Activated CD4-positive, alpha-beta T cell treated with anti-CD3 and anti-CD28 coated beads, Interleukin-2, amount 10 ng/mL, durations not matched to agents 24 days and 14 days (primary cell): ENCODE results near the gene RPL13A. TPM values are rescaled to one million over a fixed set of nuclear protein-coding genes. Genes with fewer than 3 reads are reported as not detected.
"Not testable (repeated sequence)": the region's sequence is repeated elsewhere in the genome, so short reads cannot be mapped to it uniquely, and the experiment has no call there.

Experiments
- DNase-seq: peaks from one replicate; pipeline ENCODE4 v3.0.0; 2022
- H3K27ac Mint-ChIP-seq: one replicate; pipeline ENCODE4 v1.8.0; 2022; ENCODE audit warnings: mild to moderate bottlenecking, mixed read lengths
- H3K27me3 Mint-ChIP-seq: one replicate; pipeline ENCODE4 v1.8.0; 2022; ENCODE audit warnings: mixed read lengths
- H3K36me3 Mint-ChIP-seq: one replicate; pipeline ENCODE4 v1.8.0; 2022; ENCODE audit warnings: low read depth, mild to moderate bottlenecking, mixed read lengths
- H3K4me1 Mint-ChIP-seq: one replicate; pipeline ENCODE4 v1.8.0; 2021; ENCODE audit warnings: mixed read lengths
- H3K4me3 Mint-ChIP-seq: one replicate; pipeline ENCODE4 v1.8.0; 2022; ENCODE audit warnings: mild to moderate bottlenecking, moderate library complexity, mixed read lengths
- H3K9me3 Mint-ChIP-seq: one replicate; pipeline ENCODE4 v1.8.0; 2021; ENCODE audit warnings: mixed read lengths
- intact Hi-C: fragments of 100-400 bp; cut with micrococcal nuclease; formaldehyde crosslinking; loops from one replicate; pipeline ENCODE4 v1.15.1; 2023
- total RNA-seq: library from RNA; stranded (reverse); gene quantifications from 2 replicates; pipeline ENCODE4 v1.2.3, GENCODE V29; 2022

Gene RPL13A
- total RNA-seq, 1 donor from 2014 or later = 3,032 TPM

- H3K27me3 Mint-ChIP-seq = no peaks in the 10 kb centered on the region
- no peak overlapping the region for H3K27ac Mint-ChIP-seq
- H3K36me3 Mint-ChIP-seq = peaks cover 17% of the 10 kb centered on the region
- H3K9me3 Mint-ChIP-seq = no peaks in the 10 kb centered on the region
- no peak for DNase-seq
- no peak overlapping the region for H3K4me3 Mint-ChIP-seq
- H3K4me1 Mint-ChIP-seq = peaks cover 8% of the 10 kb centered on the region
- intact Hi-C loops = no loop called here
Observed at GRCh38 chr19:49463960-49464740, 23.3 kb upstream of the RPL13A start.

DNA sequence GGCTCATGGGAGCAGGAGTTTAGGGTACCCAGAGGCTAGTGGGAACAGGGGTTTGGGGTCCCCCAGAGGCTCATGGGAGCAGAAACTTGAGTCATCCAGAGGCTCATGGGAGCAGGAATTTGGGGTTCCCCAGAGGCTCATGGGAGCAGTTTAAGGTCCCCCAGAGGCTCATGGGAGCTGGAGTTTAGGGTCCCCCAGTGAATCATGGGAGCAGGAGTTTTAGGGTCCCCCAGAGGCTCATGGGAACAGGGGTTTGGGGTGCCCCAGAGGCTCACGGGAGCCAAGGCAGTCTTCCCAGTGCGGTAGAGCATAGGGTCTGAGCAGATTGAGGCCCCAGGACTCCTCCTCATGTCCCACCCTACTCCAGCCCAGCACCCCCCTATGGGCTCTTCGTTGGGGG lies 22.0 kb upstream of the RPL13A start:
- H3K9me3 Mint-ChIP-seq = no peaks in the 10 kb centered on the region
- H3K4me3 Mint-ChIP-seq = no peak overlapping the region
- no peaks in the 10 kb centered on the region for H3K27me3 Mint-ChIP-seq
- no peak for DNase-seq
- intact Hi-C loops = no loop called here
- peaks cover 20% of the 10 kb centered on the region for H3K36me3 Mint-ChIP-seq
- no peak overlapping the region for H3K27ac Mint-ChIP-seq
- H3K4me1 Mint-ChIP-seq = peaks cover 18% of the 10 kb centered on the region

GRCh38 chr19:49468199-49468598 lies 19.2 kb upstream of the RPL13A start:
- Mint-ChIP-seq H3K27me3 (no peaks in the 10 kb centered on the region), H3K27ac (peak overlapping the region; percentile 100), H3K9me3 (no peaks in the 10 kb centered on the region), H3K4me3 (peak overlapping the region; percentile 87), H3K36me3 (peaks cover 13% of the 10 kb centered on the region), H3K4me1 (peaks cover 36% of the 10 kb centered on the region)
- DNase-seq = no peak
- intact Hi-C loops = no loop called here

DNA sequence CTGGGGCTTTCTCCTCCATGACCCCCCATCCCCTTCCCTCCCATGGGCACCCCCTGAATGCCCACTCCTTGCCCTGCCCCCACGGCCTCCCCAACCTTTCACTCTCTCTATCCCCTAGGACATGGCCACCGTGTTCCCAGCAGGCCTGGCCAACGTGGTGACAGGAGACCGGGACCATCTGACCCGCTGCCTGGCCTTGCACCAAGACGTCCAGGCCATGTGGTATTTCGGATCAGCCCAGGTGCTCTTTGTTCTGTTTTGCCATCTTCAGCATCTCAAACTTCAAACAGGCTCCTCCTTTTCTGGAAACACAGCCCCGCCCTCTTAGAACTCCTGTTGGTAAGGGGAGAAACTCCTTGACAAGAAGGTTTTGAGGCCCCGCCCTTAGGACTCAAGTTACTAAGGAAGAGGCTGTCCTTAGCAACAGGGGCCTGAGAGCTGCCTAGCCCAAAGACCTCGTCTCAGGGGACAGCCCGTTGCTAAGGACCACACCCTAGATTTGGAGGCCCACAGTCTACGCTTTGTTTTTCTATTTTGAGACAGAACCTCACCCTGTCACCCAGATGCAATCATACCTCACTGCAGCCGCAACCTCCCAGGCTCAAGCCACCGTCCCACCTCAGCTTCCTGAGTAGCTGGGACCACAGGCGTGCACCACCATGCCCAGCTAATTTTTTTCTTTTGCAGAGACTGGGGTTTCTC lies 18.5 kb upstream of the RPL13A start:
- H3K36me3 Mint-ChIP-seq = peaks cover 13% of the 10 kb centered on the region
- H3K27me3 Mint-ChIP-seq = no peaks in the 10 kb centered on the region
- H3K4me3 Mint-ChIP-seq = peak overlapping the region; percentile 87
- peak overlapping the region; percentile 100 for H3K27ac Mint-ChIP-seq
- DNase-seq = peak; percentile 98
- intact Hi-C loops = loop anchor here (1.0 kb wide), 1 partner anchor 77 kb away; no protein-coding TSS in a partner anchor
- peaks cover 42% of the 10 kb centered on the region for H3K4me1 Mint-ChIP-seq
- no peaks in the 10 kb centered on the region for H3K9me3 Mint-ChIP-seq

DNA sequence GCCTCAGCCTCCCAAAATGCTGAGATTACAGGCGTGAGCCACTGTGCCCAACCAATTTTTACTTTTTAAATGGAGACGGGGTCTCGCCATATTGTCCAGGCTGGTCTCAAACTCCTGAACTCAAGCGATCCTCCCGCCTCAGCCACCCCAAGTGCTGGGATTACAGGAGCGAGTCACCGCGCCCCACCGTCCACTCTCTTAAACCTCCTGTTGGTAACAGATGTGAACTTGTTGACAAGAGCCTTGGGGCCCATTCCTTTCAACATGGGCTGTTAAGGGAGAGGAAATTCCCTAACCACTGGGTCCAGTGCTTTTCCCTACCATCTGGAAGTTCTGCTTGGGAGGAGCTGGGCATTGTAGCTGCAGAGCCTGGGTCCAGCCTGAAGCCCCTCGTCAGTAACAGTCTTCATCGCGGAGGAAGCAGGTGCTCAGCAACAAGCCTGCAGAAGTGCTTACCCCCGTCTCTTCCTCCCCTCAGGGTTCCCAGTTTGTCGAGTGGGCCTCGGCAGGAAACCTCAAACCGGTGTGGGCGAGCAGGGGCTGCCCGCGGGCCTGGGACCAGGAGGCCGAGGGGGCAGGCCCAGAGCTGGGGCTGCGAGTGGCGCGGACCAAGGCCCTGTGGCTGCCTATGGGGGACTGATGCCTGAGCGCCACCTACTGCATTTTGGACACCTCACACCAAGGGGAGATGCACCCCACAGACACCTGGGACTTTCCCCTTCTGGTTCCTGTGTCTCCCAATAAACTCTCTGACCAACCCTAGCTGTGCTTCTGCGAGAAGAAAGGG lies 17.4 kb upstream of the RPL13A start:
- intact Hi-C loops = loop anchor here (1.0 kb wide), 5 partner anchors 19 to 244 kb away; partner anchors contain the start of gene PIH1D1
- Mint-ChIP-seq H3K4me3 (peak overlapping the region; percentile 64), H3K4me1 (peaks cover 44% of the 10 kb centered on the region), H3K36me3 (peaks cover 9% of the 10 kb centered on the region), H3K27me3 (no peaks in the 10 kb centered on the region), H3K9me3 (no peaks in the 10 kb centered on the region), H3K27ac (peak overlapping the region; percentile 92)
- DNase-seq = peak; percentile 95

- no peaks in the 10 kb centered on the region for H3K9me3 Mint-ChIP-seq
- no peaks in the 10 kb centered on the region for H3K27me3 Mint-ChIP-seq
- intact Hi-C loops = loop anchor here (1.0 kb wide), 4 partner anchors 19 to 244 kb away; partner anchors contain the start of gene PIH1D1
- H3K36me3 Mint-ChIP-seq = peaks cover 9% of the 10 kb centered on the region
- peak overlapping the region; percentile 64 for H3K4me3 Mint-ChIP-seq
- H3K4me1 Mint-ChIP-seq = peaks cover 48% of the 10 kb centered on the region
- no peak for DNase-seq
- H3K27ac Mint-ChIP-seq = peak overlapping the region; percentile 92
Observed at GRCh38 chr19:49470615-49470978, 16.8 kb upstream of the RPL13A start.

DNA sequence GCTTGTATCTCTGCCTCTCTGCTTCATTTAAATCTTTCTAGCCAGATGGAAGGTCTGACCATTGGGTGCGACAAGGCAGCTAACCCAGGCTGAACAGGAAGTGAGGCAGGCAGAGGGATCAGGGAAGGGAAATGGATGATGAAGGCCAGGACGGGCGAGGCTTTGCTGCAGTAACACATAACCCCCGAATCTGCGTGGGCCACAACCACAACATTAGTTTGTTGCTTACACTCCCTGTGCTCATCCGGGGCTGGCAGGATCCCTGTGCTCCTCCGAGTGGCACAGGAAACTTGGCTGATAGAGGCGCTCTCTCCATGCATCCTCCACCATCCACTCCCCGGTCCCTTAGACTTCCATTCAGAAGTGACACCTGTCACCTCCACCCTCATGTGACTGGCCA lies 14.5 kb upstream of the RPL13A start:
- intact Hi-C loops = no loop called here
- Mint-ChIP-seq H3K4me3 (peak overlapping the region; percentile 97), H3K27ac (peak overlapping the region; percentile 90), H3K27me3 (no peaks in the 10 kb centered on the region), H3K36me3 (peaks cover 20% of the 10 kb centered on the region), H3K9me3 (no peaks in the 10 kb centered on the region), H3K4me1 (peaks cover 57% of the 10 kb centered on the region)
- DNase-seq = peak; percentile 73

GRCh38 chr19:49473501-49473867 lies 13.9 kb upstream of the RPL13A start:
- DNase-seq, H3K9me3 Mint-ChIP-seq, intact Hi-C loops, H3K27me3 Mint-ChIP-seq: not testable (repeated sequence)
- peaks cover 20% of the 10 kb centered on the region for H3K36me3 Mint-ChIP-seq
- peak overlapping the region; percentile 90 for H3K27ac Mint-ChIP-seq
- H3K4me1 Mint-ChIP-seq = peaks cover 56% of the 10 kb centered on the region
- H3K4me3 Mint-ChIP-seq = peak overlapping the region; percentile 97

GRCh38 chr19:49473868-49474541 lies 13.4 kb upstream of the RPL13A start, which contains the start of gene FLT3LG:
Gene FLT3LG, plus strand, starts transcription at chr19:49474215. Its CDS starts 425 bp downstream, at chr19:49474640.
- peak within 1 kb of the TSS; percentile 90 for H3K27ac Mint-ChIP-seq
- no peaks in the 10 kb centered on the region for H3K27me3 Mint-ChIP-seq
- H3K36me3 Mint-ChIP-seq = peaks cover 19% of the 10 kb centered on the region
- peak within 1 kb of the TSS; percentile 97 for H3K4me3 Mint-ChIP-seq
- peaks cover 54% of the 10 kb centered on the region for H3K4me1 Mint-ChIP-seq
- intact Hi-C loops = loop anchor here (1.0 kb wide), 2 partner anchors 21 to 22 kb away; partner anchors contain the start of genes ALDH16A1 and RPS11
- peak; percentile 99 for DNase-seq
- no peaks in the 10 kb centered on the region for H3K9me3 Mint-ChIP-seq

GRCh38 chr19:49474542-49474924 lies 12.9 kb upstream of the RPL13A start:
- H3K36me3 Mint-ChIP-seq = peaks cover 17% of the 10 kb centered on the region
- H3K4me3 Mint-ChIP-seq = peak overlapping the region; percentile 97
- no peak for DNase-seq
- intact Hi-C loops = loop anchor here (1.0 kb wide), 2 partner anchors 21 to 22 kb away; partner anchors contain the start of genes ALDH16A1 and RPS11
- peak overlapping the region; percentile 90 for H3K27ac Mint-ChIP-seq
- H3K27me3 Mint-ChIP-seq = no peaks in the 10 kb centered on the region
- H3K9me3 Mint-ChIP-seq = no peaks in the 10 kb centered on the region
- H3K4me1 Mint-ChIP-seq = peaks cover 50% of the 10 kb centered on the region

- H3K4me3 Mint-ChIP-seq = peak overlapping the region; percentile 97
- peak; percentile 77 for DNase-seq
- no peaks in the 10 kb centered on the region for H3K27me3 Mint-ChIP-seq
- no peaks in the 10 kb centered on the region for H3K9me3 Mint-ChIP-seq
- H3K27ac Mint-ChIP-seq = peak overlapping the region; percentile 90
- intact Hi-C loops = no loop called here
- peaks cover 20% of the 10 kb centered on the region for H3K36me3 Mint-ChIP-seq
- peaks cover 42% of the 10 kb centered on the region for H3K4me1 Mint-ChIP-seq
Observed at GRCh38 chr19:49475191-49475917, 12.1 kb upstream of the RPL13A start.

DNA sequence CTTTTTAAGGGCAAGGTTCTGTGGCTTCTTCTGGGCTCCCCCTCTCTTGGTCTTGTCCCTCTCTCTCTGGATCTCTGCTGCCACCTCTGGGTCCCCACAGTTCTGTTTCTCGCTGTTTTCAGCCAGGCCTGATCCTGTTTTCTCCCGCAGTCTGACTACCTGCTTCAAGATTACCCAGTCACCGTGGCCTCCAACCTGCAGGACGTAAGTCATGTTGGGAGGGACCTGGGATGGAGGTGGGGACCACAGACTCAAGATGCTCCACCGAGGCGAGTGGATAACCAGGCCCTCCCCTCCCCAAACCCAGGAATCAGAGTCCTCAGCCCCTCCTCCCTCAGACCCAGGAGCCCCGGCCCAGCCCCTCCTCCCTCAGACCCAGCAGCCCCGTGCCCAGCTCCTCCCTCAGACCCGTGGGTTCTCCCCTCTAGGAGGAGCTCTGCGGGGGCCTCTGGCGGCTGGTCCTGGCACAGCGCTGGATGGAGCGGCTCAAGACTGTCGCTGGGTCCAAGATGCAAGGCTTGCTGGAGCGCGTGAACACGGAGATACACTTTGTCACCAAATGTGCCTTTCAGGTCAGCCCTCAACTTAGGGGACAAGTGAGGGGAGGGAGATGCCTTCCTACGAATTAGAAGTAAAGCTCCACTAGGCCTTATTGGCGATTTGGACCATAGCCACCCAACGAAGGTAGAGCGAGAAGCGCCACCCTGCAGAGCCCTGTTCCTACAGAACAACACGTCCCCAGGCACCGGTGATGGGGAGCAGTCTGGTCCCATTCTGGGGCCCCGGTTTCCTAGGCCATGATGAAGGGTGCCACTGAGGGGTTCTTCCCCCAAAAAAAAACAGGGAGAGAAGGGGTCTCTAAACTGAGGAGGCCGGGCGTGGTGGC lies 11.2 kb upstream of the RPL13A start:
- Mint-ChIP-seq H3K27ac (peak overlapping the region; percentile 90), H3K4me1 (peaks cover 37% of the 10 kb centered on the region), H3K9me3 (no peaks in the 10 kb centered on the region), H3K4me3 (peak overlapping the region; percentile 97), H3K27me3 (no peaks in the 10 kb centered on the region), H3K36me3 (peaks cover 24% of the 10 kb centered on the region)
- intact Hi-C loops = loop anchor here (1.0 kb wide), 1 partner anchor 84 kb away; no protein-coding TSS in a partner anchor
- DNase-seq = peak; percentile 93
